Skeletal muscle tissue (tissue), 4 donors: Measurements from ENCODE around the gene SLCO3A1. TPM values are rescaled to one million over a fixed set of nuclear protein-coding genes. Genes with fewer than 3 reads are reported as not detected.
A peak's percentile ranks its signal among the peaks of the same experiment; 100 is the strongest.

Experiments
- H3K27ac ChIP-seq: one replicate; pipeline ENCODE4 v1.7.0; 2013; ENCODE audit warnings: mild to moderate bottlenecking, low read depth, low read length, inconsistent platforms
- H3K27me3 ChIP-seq, 3 donors: one replicate each; pipeline ENCODE4 v1.7.0; 2013; ENCODE audit warnings: low read length in 3 of 3; ENCODE audit not compliant: control insufficient read depth in 3 of 3, insufficient read depth in 3 of 3
- H3K36me3 ChIP-seq, 3 donors: one replicate each; pipeline ENCODE4 v1.7.0; 2013; ENCODE audit warnings: low read length in 3 of 3; ENCODE audit not compliant: control insufficient read depth in 3 of 3, insufficient read depth in 3 of 3
- H3K4me1 ChIP-seq, 3 donors: one replicate each; pipeline ENCODE4 v1.7.0; 2013; ENCODE audit warnings: low read length in 3 of 3, mild to moderate bottlenecking in 3 of 3; ENCODE audit not compliant: control insufficient read depth in 3 of 3, insufficient read depth in 3 of 3
- H3K4me3 ChIP-seq, 3 donors: one replicate each; pipeline ENCODE4 v1.7.0; 2013; ENCODE audit warnings: low read length in 3 of 3
- H3K9ac ChIP-seq, 3 donors: one replicate each; pipeline ENCODE4 v1.7.0; 2013; ENCODE audit warnings: low read length in 3 of 3, mild to moderate bottlenecking in 3 of 3, moderate library complexity in 2 of 3, low read depth in 1 of 3
- H3K9me3 ChIP-seq, 3 donors: one replicate each; pipeline ENCODE4 v1.7.0; 2013; ENCODE audit warnings: low read length in 3 of 3; ENCODE audit not compliant: control insufficient read depth in 3 of 3
- total RNA-seq: library from RNA; depleted of rRNA; stranded (reverse); fragments of >200 nt; gene quantifications from one replicate; pipeline ENCODE4 v1.2.3, GENCODE V29; 2014
- donor health status: Osteomylitis.

Gene SLCO3A1
- total RNA-seq, 1 donor from 2014 or later, result 4.7 TPM

DNA sequence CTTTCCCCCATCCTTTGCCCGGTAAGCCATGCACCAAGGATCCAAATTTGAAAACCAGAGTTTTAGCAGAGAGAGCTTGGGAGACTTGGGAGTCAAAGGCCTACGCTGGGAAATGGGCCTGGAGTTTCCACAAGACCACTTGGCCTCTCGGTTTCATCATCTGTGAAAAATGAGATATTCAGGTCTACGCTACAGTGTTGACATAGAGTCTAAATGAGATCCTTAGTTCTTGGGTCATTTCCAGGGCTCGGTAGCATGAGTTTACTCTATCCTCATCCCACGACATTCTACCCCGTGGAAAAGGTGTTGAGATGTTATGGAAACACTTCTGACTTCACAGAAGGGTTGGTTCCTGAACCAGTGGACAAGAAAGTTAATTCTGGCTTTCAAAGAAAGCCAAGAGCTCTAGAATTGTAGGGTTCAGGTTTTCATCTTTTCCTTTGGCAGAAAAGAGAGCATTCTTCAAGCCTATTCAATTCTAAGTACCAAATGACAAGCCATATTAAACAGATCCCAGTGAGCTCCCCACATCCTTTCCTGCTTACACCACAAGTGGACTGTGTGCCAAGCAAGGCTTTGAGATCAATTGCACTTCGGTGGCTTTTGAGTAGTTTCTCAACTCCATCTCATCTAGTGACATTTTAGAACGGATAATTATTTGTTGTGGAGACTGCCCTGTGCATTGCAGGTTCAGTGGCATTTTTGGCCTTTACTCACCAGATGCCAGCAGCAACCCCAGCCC, 219.7 kb downstream of the SLCO3A1 start:
- peaks cover 0 to 2% (median 0%) of the 10 kb centered on the region in 3 donors for H3K27me3 ChIP-seq
- no peak overlapping the region for H3K4me3 ChIP-seq
- no peak overlapping the region for H3K9ac ChIP-seq
- H3K36me3 ChIP-seq, result no peaks in the 10 kb centered on the region
- H3K4me1 ChIP-seq, result peaks cover 22 to 29% (median 28%) of the 10 kb centered on the region in 3 donors
- no peak overlapping the region for H3K27ac ChIP-seq
- no peaks in the 10 kb centered on the region for H3K9me3 ChIP-seq

DNA sequence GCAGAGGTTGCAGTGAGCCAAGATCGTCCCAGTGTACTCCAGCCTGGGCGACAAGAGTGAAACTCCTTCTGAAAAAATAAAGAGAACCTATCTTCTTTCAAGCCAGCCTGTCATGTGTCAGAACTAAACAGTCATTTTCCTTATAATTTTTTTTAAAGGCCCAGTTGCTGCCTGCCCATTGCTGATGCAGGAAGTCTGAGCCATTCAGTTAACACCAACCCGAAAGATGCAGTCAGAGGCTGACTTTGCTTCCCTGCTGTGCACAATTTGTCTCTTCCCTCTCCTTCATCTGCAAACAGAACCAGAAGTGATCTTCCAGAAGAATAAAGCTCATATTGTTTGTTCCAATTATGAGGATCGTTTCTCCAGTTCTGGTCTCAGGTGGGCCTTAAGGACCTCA, 220.6 kb downstream of the SLCO3A1 start:
- no peaks in the 10 kb centered on the region for H3K9me3 ChIP-seq
- H3K27me3 ChIP-seq, result no peaks in the 10 kb centered on the region
- no peak overlapping the region for H3K27ac ChIP-seq
- H3K9ac ChIP-seq, result no peak overlapping the region
- H3K4me3 ChIP-seq, result no peak overlapping the region
- H3K36me3 ChIP-seq, result no peaks in the 10 kb centered on the region
- peaks cover 22 to 29% (median 27%) of the 10 kb centered on the region in 3 donors for H3K4me1 ChIP-seq

DNA sequence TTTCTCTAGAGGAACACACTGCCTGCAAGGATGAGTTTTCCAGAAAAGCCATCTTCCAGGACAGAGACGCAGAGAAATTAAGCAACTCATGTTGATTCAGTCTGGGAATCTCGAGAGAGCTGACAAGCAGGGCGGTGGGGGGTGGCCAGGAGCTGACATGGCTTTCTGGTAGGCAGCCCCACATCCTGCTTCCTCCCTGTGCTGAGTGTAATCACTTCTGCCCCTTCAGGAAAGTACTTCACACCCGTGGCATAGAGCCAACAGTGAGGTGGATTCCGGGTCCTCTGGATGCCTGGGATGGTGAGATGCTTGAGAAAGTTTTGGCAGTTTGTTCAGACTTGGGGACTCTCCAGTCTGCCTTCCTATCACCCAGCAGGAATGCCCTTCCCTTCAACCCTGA, 221.1 kb downstream of the SLCO3A1 start:
- Histone ChIP-seq H3K9me3 (no peaks in the 10 kb centered on the region), H3K9ac (no peak overlapping the region), H3K4me3 (no peak overlapping the region), H3K36me3 (no peaks in the 10 kb centered on the region), H3K4me1 (peaks cover 19 to 24% (median 22%) of the 10 kb centered on the region in 3 donors), H3K27ac (peak overlapping the region; percentile 17), H3K27me3 (no peaks in the 10 kb centered on the region)

DNA sequence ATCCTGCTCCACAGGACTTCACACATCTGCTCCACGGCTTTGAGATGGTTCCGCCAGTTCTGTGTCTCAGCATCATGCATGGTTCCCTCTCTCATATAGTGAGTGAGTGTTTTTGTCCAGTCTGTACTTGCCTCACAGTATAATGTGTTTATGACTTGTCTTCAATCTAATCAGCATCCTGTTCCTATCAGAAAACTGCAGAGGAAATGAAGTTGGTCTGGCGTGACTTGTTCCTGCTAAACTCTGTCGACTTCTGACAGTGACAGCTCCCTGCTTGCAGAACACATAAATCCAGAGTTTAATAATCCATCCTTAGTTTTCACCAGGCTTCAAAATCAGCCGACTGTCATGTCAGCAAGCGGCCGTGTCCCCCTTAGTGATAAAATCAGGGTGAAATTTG, 222.3 kb downstream of the SLCO3A1 start:
- Histone ChIP-seq H3K9me3 (no peaks in the 10 kb centered on the region), H3K36me3 (no peaks in the 10 kb centered on the region), H3K4me1 (peaks cover 19 to 22% (median 21%) of the 10 kb centered on the region in 3 donors), H3K27ac (no peak overlapping the region), H3K27me3 (no peaks in the 10 kb centered on the region), H3K9ac (no peak overlapping the region), H3K4me3 (no peak overlapping the region)

DNA sequence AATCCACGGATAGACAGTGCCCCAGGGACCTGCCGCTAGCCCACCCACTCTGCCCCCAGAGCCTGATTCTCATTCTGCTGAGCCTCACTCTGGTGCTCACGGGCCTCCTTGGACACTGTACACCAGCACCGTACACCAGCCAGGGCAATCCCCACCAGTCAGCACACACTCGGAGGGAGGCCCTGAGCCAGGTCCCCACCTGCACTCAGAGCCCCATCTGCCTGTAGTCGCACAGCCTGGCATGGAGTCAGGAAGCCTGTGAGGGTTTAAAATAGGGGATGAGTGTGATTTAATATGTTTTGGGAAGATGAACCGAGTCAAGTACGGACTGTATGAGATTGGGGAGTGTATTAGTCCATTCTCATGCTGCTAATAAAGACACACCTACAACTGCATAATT, 223.0 kb downstream of the SLCO3A1 start:
- Histone ChIP-seq H3K9ac (no peak overlapping the region), H3K4me1 (peaks cover 18 to 21% (median 19%) of the 10 kb centered on the region in 3 donors), H3K27me3 (no peaks in the 10 kb centered on the region), H3K9me3 (no peaks in the 10 kb centered on the region), H3K27ac (no peak overlapping the region), H3K4me3 (no peak overlapping the region), H3K36me3 (no peaks in the 10 kb centered on the region)

DNA sequence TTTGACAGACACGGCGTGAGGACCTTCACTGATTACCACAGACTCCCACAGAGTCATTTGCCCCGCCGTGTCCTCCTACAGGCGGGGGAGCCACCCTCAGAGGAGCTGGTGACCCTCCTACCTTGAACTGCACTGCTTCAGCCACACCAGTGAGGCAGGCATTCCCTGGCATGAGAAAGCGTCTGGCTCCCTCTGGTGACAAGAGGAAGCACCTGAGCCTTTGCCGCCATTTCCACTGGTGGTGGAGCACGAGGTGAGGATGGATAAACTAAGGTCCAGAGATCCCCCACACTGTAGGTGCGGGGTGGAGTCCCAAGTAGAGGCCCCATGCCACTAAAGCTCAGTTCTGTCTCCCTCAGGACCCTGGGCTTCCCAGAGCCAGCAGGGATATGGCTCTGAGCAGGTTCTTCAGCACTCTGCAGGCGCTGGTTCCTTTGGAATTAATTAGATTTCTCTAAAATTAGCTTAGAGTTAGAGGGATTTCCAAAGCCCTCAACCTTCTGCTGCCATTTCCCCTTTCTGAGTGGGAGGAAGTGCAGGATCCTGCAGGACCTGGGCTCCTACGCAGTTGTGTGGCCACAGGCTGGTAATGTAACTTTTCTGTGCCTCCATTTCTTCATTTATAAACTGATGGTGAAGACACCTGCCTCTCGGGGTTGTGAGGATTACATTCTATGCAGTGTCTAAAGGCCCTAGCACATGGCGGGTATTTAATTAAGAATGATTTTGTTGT, 224.0 kb downstream of the SLCO3A1 start:
- H3K4me3 ChIP-seq, result no peak overlapping the region
- peaks cover 23 to 28% (median 27%) of the 10 kb centered on the region in 3 donors for H3K4me1 ChIP-seq
- H3K9me3 ChIP-seq, result no peaks in the 10 kb centered on the region
- no peak overlapping the region for H3K27ac ChIP-seq
- no peak overlapping the region for H3K9ac ChIP-seq
- no peaks in the 10 kb centered on the region for H3K36me3 ChIP-seq
- H3K27me3 ChIP-seq, result no peaks in the 10 kb centered on the region

DNA sequence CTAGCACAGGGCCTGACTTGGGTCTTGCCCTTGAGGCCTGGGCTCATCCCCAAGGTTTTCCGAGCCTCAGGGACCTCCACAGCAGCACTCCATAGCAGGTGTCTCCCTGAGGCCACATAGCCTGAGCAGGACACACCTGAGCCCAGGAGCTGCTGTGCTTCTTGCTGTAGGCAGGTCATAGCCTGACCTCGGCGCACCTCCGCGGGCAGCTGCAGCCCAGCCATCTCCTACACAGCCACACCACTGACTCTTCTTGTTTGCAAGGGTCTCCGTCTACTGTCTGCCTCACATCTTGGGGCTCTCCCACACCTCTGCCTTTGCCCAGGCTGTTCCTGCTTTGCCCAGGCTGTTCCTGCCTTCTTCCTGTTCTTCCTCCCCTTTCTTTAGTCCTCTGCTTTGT, 224.8 kb downstream of the SLCO3A1 start:
- H3K9me3 ChIP-seq, result no peaks in the 10 kb centered on the region
- no peak overlapping the region for H3K9ac ChIP-seq
- peaks cover 31 to 36% (median 35%) of the 10 kb centered on the region in 3 donors for H3K4me1 ChIP-seq
- H3K27ac ChIP-seq, result no peak overlapping the region
- H3K27me3 ChIP-seq, result no peaks in the 10 kb centered on the region
- H3K36me3 ChIP-seq, result no peaks in the 10 kb centered on the region
- no peak overlapping the region for H3K4me3 ChIP-seq

DNA sequence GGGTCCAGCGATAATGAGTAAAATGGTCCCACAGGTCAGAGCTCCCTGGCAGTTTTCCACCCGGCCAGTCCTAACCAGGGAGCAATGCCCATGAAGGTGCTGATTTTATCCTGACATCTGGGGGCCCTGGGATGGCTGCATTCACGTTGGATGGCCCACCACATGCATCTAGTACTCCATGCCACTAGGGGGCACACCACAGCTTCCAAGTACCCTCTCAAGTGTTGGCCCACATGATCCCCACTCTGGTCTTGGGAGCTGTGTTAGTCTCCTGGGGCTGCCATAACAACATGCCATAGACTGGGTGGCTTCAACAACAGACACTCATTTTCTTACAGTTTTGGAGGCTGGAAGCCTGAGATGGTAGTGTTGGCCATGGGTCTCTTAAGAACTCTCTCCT, 225.5 kb downstream of the SLCO3A1 start:
- peaks cover 32 to 38% (median 35%) of the 10 kb centered on the region in 3 donors for H3K4me1 ChIP-seq
- no peak overlapping the region for H3K9ac ChIP-seq
- no peak overlapping the region for H3K27ac ChIP-seq
- H3K4me3 ChIP-seq, result no peak overlapping the region
- no peaks in the 10 kb centered on the region for H3K9me3 ChIP-seq
- H3K27me3 ChIP-seq, result no peaks in the 10 kb centered on the region
- no peaks in the 10 kb centered on the region for H3K36me3 ChIP-seq

DNA sequence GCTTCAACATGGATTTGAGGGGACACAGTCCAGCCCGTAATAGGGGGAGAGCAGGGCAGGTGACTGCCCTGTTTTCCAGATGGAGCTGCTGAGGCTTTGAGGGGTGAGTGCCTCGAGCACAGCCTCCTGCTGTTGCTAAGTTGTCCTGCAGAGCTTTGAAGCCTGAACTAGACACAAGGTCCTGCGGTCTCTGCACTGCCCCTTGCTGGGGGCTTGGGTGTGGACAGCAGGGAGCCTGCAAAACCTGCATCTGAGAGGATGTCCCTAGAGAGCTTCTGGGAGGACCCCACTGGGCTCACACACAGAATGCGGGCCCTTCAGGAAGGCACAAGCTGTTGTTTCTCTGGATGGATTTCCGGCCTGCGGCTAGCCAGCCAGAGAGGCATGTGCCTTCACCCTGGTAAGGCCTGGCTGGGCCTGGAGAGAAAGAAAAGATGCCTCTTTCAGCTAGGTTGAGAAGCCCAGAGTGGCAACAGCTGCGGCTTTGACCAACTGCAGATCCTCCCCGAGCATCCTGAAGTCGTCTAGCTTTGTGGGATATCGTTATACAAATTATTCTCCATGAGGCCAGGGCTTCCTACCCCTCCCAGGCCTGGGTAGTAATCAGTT, 226.2 kb downstream of the SLCO3A1 start:
- Histone ChIP-seq H3K9me3 (no peaks in the 10 kb centered on the region), H3K27ac (no peak overlapping the region)

More for the DNA sequence above, 226.2 kb downstream of the SLCO3A1 start:
- H3K4me1 ChIP-seq, result peaks cover 27 to 33% (median 31%) of the 10 kb centered on the region in 3 donors
- H3K36me3 ChIP-seq, result no peaks in the 10 kb centered on the region
- H3K4me3 ChIP-seq, result no peak overlapping the region
- no peaks in the 10 kb centered on the region for H3K27me3 ChIP-seq
- H3K9ac ChIP-seq, result no peak overlapping the region
